Stomach (tissue), 19 donors: ENCODE data around the gene CYGB. TPM values are rescaled to one million over a fixed set of nuclear protein-coding genes. Genes with fewer than 3 reads are reported as not detected.

ENCODE experiments used
- DNase-seq, 2 donors: peaks; one replicate each; pipeline versions ENCODE4 v3.0.0 to v3.0.0-alpha.2; 2013 to 2019
- H3K27ac ChIP-seq, 5 donors: fragments of 200-600 bp in 4 of 5; sonication (generic) in 4 of 5; one replicate each; pipeline ENCODE4 v1.5.1; 2013 to 2019; ENCODE audit warnings: mild to moderate bottlenecking in 1 of 5, moderate library complexity in 1 of 5
- H3K27me3 ChIP-seq, 3 donors: fragments of 200-600 bp; sonication (generic); one replicate each; pipeline ENCODE4 v1.5.1; 2017 to 2019; ENCODE audit warnings: mixed run types in 1 of 3
- H3K36me3 ChIP-seq, 4 donors: fragments of 200-600 bp; sonication (generic); 1 replicate in 3 of 4; 2 replicates in 1 of 4; pipeline ENCODE4 v1.5.1; 2016 to 2019
- H3K4me1 ChIP-seq, 4 donors: fragments of 200-600 bp; sonication (generic); one replicate each; pipeline ENCODE4 v1.5.1; 2016 to 2019
- H3K4me3 ChIP-seq, 4 donors: fragments of 200-600 bp; sonication (generic) in 3 of 4; one replicate each; pipeline ENCODE4 v1.5.1; 2016 to 2019; ENCODE audit warnings: mild to moderate bottlenecking in 1 of 4
- H3K9me3 ChIP-seq, 4 donors: fragments of 200-600 bp; sonication (generic); one replicate each; pipeline ENCODE4 v1.5.1; 2016 to 2019
- CTCF ChIP-seq, 7 experiments: fragments of 450-650 bp in 4 of 7; fragments of 200-600 bp in 3 of 7; sonication (generic) in 3 of 7; IDR thresholded peaks; one replicate each; pipeline ENCODE4 v1.5.1; 2016 to 2019; ENCODE audit warnings: antibody characterized with exemption in 7 of 7, control low read depth in 2 of 7, mild to moderate bottlenecking in 1 of 7
- EP300 ChIP-seq: sonication (generic); formaldehyde crosslinking; IDR thresholded peaks from one replicate; pipeline ENCODE4 v1.6.1; 2017; ENCODE audit warnings: antibody characterized with exemption
- POLR2A ChIP-seq, 4 donors: fragments of 450-650 bp; IDR thresholded peaks; one replicate each; pipeline ENCODE4 v1.6.1; 2016; ENCODE audit warnings: antibody characterized with exemption in 4 of 4, control low read depth in 2 of 4, mild to moderate bottlenecking in 1 of 4, moderate library complexity in 1 of 4
- POLR2AphosphoS5 ChIP-seq, 3 donors: sonication (generic); formaldehyde crosslinking; IDR thresholded peaks; one replicate each; pipeline ENCODE4 v1.6.1; 2016; ENCODE audit warnings: antibody characterized with exemption in 3 of 3
- WGBS, 5 donors: extraction: QIAGEN DNeasy Blood & Tissue Kit in 3 of 5; methylation state at CpG; one replicate each; pipeline versions ENCODE4 v1.1.5 to v1.1.7; 2013 to 2018; 5-methylcytosine and 5-hydroxymethylcytosine counted together
- intact Hi-C: fragments of 100-400 bp; cut with DNase I; formaldehyde crosslinking; loops from one replicate; pipeline ENCODE4 v1.15.1; 2023; ENCODE audit warnings: low total_unique reads
- long read RNA-seq, 10 donors: transcript quantifications; one replicate each; lab custom pipeline, GENCODE V29; 2026
- polyA plus RNA-seq, 3 donors: library from polyadenylated mRNA; stranded (reverse); fragments of 200-250 nt; gene quantifications; one replicate each; pipeline ENCODE4 v1.2.3, GENCODE V29; 2013
- total RNA-seq, 5 donors: library from RNA; depleted of rRNA; stranded (reverse); fragments of >200 nt; gene quantifications; one replicate each; pipeline versions ENCODE4 v1.1.0 to v1.2.3, GENCODE V29; 2014 to 2016
- donor health status: healthy with polysubstance abuse.
- donor health status: Bipolar disorder and iron deficiency.
- donor health status: healthy.

CYGB gene
- 10 to 100 TPM in 3 of 5 donors, 1 to 10 TPM in 1, not detected in 1; 6.8 to 40.4 (median 28.4) TPM for total RNA-seq
- polyA plus RNA-seq: 100 to 1,000 TPM in 1 of 3 donors, 10 to 100 TPM in 1, 1 to 10 TPM in 1; 9.9 to 101 (median 65.1) TPM
- long read RNA-seq, donor 1, partial matches to known transcripts: 0 of 1 reads
- long read RNA-seq, donor 1, other reads (novel, unspliced or antisense): 0 of 1 reads
- long read RNA-seq, donor 2, transcript CYGB-201 (4 exons, 2,158 nt): major isoform, 11 of 11 reads
- long read RNA-seq, donor 2, partial matches to known transcripts: 0 of 11 reads
- long read RNA-seq, donor 2, other reads (novel, unspliced or antisense): 0 of 11 reads
- long read RNA-seq, donor 3, partial matches to known transcripts: 5 of 8 reads
- long read RNA-seq, donor 3, other reads (novel, unspliced or antisense): 0 of 8 reads
- long read RNA-seq, donor 4: 0 reads
- long read RNA-seq, donor 5, transcript CYGB-201 (4 exons, 2,158 nt): major isoform, 18 of 18 reads
- long read RNA-seq, donor 5, partial matches to known transcripts: 0 of 18 reads
- long read RNA-seq, donor 5, other reads (novel, unspliced or antisense): 0 of 18 reads
- long read RNA-seq, donor 6, transcript CYGB-201 (4 exons, 2,158 nt): major isoform, 11 of 12 reads
- long read RNA-seq, donor 6, partial matches to known transcripts: 0 of 12 reads
- long read RNA-seq, donor 6, other reads (novel, unspliced or antisense): 0 of 12 reads
- long read RNA-seq, donor 7, transcript CYGB-201 (4 exons, 2,158 nt): major isoform, 19 of 19 reads
- long read RNA-seq, donor 7, partial matches to known transcripts: 0 of 19 reads
- long read RNA-seq, donor 7, other reads (novel, unspliced or antisense): 0 of 19 reads
- long read RNA-seq, donor 8, transcript CYGB-201 (4 exons, 2,158 nt): major isoform, 5 of 5 reads
- long read RNA-seq, donor 8, partial matches to known transcripts: 0 of 5 reads
- long read RNA-seq, donor 8, other reads (novel, unspliced or antisense): 0 of 5 reads
- long read RNA-seq, donor 9, transcript CYGB-201 (4 exons, 2,158 nt): major isoform, 8 of 9 reads
- long read RNA-seq, donor 9, partial matches to known transcripts: 0 of 9 reads
- long read RNA-seq, donor 9, other reads (novel, unspliced or antisense): 0 of 9 reads
- long read RNA-seq, donor 10, partial matches to known transcripts: 0 of 4 reads
- long read RNA-seq, donor 10, other reads (novel, unspliced or antisense): 0 of 4 reads

DNA sequence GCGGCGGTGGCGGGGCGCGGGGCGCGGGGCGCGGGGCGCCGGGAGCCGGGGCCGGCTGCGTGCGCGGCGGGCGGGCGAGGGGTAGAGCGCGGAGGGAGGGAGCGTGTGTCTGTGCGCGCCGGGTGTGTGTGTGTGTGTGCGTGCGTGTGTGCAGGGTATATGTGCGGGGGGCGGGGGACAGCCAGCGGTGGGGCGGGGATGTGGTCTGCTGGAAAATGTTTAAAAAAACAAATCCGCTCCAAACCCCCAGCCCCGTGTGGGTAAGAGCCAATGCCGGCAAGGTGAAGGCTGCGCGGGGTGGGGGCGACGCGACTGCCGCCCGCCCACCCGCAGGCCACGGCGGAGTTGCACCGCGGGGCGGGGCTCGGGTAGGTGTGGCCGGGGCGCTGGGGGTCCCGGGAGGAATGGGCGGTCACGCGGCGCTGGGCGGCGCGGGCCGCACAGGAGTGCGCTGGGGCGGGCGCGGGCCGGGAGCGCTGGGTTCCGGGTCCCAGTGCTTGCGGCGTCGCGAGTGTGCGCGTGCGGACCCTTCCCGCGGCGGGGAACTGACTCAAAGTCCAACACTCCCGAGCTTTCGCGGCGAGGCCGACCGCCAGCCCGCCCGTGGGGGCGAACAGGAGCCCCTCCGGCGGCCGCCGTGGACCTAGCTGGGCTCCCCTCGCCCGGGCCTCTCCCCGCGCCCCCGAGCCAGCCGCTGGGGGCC is at the start of gene CYGB:
CYGB (minus strand) TSS at position 132 of the 703 bp plus-strand sequence. CDS start 167 bp downstream, outside the sequence.
- Histone ChIP-seq H3K4me1 (peaks cover 20 to 49% (median 39%) of the 10 kb centered on the region in 4 donors), H3K9me3 (no peaks in the 10 kb centered on the region), H3K27me3 (peaks cover 5 to 60% (median 24%) of the 10 kb centered on the region in 3 donors), H3K4me3 (peak within 1 kb of the TSS; percentile 40 to 47 (median 45)), H3K27ac (peak within 1 kb of the TSS; percentile 50 to 84 (median 71)), H3K36me3 (no peaks in the 10 kb centered on the region)
- intact Hi-C loops: no loop called here
- no peak for TF ChIP-seq POLR2AphosphoS5 (IDR thresholded peaks at IDR 0.05)
- TF ChIP-seq EP300: no peak
- TF ChIP-seq POLR2A (IDR thresholded peaks at IDR 0.05): no peak
- no peak for TF ChIP-seq CTCF (IDR thresholded peaks at IDR 0.05)
- WGBS, 5 donors: 1 to 3% (median 2%) methylated on average over 18 to 95 of the region's 95 CpGs
- peak in 1 of 2 donors; percentile 75 for DNase-seq

- TF ChIP-seq POLR2AphosphoS5 (IDR thresholded peaks at IDR 0.05) (no peak), POLR2A (IDR thresholded peaks at IDR 0.05) (no peak), CTCF (IDR thresholded peaks at IDR 0.05) (no peak), EP300 (no peak)
- H3K4me1 ChIP-seq: peaks cover 13 to 32% (median 28%) of the 10 kb centered on the region in 4 donors
- H3K27me3 ChIP-seq: peaks cover 0 to 59% (median 22%) of the 10 kb centered on the region in 3 donors
- no peak overlapping the region for H3K27ac ChIP-seq
- WGBS, 5 donors: 28 to 44% (median 41%) methylated on average over 15 to 17 of the region's 17 CpGs
- intact Hi-C loops: no loop called here
- H3K4me3 ChIP-seq: peak overlapping the region in 2 of 4 donors; percentile 78 to 82
- no peak for DNase-seq
- no peaks in the 10 kb centered on the region for H3K36me3 ChIP-seq
- H3K9me3 ChIP-seq: no peaks in the 10 kb centered on the region
These were observed 49.4 kb upstream of the CYGB start for GRCh38 chr17:76586741-76587487.

DNA sequence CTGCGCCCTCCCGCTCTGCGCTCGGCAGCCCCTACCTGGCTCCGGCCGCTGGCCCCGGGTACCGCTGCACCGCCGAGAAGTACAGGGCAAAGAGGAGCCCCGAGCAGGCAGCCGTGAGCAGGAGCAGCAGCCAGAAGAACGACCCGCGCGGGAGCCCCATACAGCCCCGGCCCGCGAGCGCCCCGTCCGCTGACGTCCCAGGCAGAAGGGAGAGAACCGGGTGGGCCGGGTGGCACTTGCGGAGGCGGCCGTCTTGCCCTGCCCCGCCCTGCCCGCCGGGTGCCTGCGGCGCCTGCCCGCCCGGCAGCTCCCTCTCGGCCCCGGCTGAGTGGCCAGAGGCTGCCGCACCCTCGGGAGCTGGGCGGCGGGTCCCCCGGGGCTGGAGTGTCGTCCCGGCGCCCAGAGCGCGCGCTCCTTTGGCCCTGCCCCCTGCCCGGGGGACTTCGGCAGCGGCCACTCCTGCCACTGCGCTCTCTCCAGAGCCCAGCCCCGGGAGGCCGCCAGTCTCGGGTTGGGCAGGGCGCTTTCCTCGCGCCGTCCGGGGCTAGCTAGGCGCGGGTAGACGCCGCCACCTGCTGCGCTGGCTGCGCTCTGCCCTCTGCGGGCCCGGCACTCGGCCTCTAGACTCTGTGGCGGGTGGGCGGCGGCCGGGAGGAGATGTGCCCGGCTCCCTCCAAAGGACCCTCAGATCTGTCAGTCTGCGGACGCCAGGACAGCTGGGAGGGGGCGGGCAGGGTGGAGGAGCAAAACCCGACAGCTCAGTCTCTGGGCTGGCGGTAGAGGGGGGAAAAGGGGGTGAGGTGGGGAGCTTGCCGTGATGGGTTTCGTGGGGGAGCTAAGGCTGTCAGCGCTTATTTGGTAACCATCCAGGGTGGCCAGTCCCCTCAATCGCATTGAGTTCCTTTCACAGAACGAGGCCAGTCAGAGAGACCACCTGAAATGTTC is 48.4 kb upstream of the CYGB start, which contains the start of gene ST6GALNAC2:
ST6GALNAC2 (minus strand) TSS at position 212 of the 945 bp plus-strand sequence; CDS start at position 160, 52 bp downstream.
- WGBS, 5 donors: 0 to 5% (median 0%) methylated on average over 7 to 84 of the region's 84 CpGs
- intact Hi-C loops: no loop called here
- TF ChIP-seq CTCF (IDR thresholded peaks at IDR 0.05) (peak in 4 of 7 experiments; percentile 20 to 58 (median 54)), POLR2A (IDR thresholded peaks at IDR 0.05) (no peak), POLR2AphosphoS5 (IDR thresholded peaks at IDR 0.05) (peak; percentile 4 to 60 (median 29)), EP300 (no peak)
- no peaks in the 10 kb centered on the region for H3K36me3 ChIP-seq
- DNase-seq: peak; percentile 84 to 93
- peak within 1 kb of the TSS; percentile 74 to 84 (median 78) for H3K27ac ChIP-seq
- no peaks in the 10 kb centered on the region for H3K9me3 ChIP-seq
- H3K4me1 ChIP-seq: peaks cover 13 to 32% (median 28%) of the 10 kb centered on the region in 4 donors
- peak within 1 kb of the TSS; percentile 50 to 82 (median 68) for H3K4me3 ChIP-seq
- H3K27me3 ChIP-seq: peaks cover 0 to 55% (median 22%) of the 10 kb centered on the region in 3 donors
